Stimulated activated CD4-positive, alpha-beta T cell treated with anti-CD3 and anti-CD28 coated beads, TNF-alpha, amount 100 ng/mL, for 24 hours (primary cell): ENCODE data around the gene KRTAP10-8.
"Not testable (repeated sequence)": the region's sequence is repeated elsewhere in the genome, so short reads cannot be mapped to it uniquely, and the experiment has no call there.

Experiments
- DNase-seq, 3 experiments: peaks; one replicate each; pipeline ENCODE4 v3.0.0-alpha.2; 2020; ENCODE audit warnings: low read depth in 3 of 3

Gene KRTAP10-8

DNA sequence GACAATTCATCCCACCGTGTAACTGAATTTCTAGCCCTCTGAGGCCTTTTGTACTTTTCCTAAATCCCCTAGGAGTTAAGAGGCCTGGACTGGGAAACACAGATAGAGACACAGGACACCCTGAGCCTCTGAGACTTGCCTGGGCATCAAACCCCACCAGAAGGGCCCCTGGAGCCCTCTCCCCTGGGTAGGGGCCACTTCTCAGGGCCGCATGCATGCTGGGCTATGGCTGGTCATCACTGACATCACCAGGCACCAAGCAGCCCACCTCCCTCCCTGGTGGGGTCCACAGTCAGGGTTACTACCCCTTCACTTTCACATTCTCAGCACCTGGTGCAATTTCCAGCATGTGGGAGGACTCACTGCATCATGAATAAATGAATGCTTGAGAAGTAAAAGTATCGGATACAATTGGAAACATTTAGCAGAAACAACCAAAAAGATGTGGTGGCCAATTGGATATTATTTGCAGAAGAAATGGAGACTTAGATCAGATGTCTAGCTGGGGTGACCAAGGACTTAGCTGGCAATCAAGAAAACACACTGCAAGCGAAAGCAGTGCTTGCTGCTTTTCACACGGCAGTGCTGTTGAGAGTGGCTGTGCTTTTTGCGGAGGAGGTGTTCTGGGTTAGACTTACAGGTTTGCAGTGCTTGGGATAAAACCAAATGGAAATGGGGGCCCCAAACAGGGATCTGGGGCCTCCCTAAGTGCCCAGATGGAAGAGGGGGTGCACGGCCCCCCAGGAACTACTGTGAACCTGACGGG is 12.4 kb upstream of the KRTAP10-8 start:
- DNase-seq: no peak

DNA sequence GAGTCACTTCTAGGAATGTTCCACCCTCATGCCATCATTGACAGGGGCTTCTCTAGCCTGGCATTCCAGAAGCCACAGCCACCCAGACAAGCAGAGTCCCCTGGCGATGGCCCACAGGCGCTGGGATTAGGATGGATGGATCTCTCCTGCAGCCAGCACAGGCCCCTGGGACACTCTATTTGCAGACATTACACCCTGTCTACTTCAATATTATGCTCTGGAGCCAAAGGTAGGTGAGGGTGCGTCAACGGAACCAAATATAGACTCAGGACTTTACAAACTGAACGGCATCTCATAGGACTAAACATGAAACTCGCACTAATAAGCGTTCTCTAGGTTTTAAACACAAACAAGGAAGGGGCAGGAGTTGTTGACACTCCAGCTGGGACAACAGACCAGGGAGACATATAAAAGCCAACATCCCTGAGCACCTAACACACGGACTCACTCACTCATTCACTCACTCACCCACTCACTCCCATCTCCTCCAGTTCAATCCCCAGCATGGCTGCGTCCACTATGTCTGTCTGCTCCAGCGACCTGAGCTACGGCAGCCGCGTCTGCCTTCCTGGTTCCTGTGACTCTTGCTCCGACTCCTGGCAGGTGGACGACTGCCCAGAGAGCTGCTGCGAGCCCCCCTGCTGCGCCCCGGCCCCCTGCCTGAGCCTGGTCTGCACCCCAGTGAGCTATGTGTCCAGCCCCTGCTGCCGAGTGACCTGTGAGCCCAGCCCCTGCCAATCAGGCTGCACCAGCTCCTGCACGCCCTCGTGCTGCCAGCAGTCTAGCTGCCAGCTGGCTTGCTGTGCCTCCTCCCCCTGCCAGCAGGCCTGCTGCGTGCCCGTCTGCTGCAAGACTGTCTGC is 11.5 kb upstream of the KRTAP10-8 start, which contains the start of gene KRTAP10-7:
TSS of gene KRTAP10-7 (plus strand) at position 480 of the 861 bp plus-strand sequence. CDS start at position 505, 25 bp downstream.
- DNase-seq: not testable (repeated sequence)

DNA sequence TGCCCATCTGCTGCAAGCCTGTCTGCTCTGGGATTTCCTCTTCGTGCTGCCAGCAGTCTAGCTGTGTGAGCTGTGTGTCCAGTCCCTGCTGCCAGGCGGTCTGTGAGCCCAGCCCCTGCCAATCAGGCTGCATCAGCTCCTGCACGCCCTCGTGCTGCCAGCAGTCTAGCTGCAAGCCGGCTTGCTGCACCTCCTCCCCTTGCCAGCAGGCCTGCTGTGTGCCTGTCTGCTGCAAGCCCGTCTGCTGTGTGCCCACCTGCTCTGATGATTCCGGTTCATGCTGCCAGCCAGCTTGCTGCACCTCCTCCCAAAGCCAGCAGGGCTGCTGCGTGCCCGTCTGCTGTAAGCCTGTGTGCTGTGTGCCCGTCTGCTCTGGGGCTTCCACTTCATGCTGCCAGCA is 10.8 kb upstream of the KRTAP10-8 start:
- not testable (repeated sequence) for DNase-seq

DNA sequence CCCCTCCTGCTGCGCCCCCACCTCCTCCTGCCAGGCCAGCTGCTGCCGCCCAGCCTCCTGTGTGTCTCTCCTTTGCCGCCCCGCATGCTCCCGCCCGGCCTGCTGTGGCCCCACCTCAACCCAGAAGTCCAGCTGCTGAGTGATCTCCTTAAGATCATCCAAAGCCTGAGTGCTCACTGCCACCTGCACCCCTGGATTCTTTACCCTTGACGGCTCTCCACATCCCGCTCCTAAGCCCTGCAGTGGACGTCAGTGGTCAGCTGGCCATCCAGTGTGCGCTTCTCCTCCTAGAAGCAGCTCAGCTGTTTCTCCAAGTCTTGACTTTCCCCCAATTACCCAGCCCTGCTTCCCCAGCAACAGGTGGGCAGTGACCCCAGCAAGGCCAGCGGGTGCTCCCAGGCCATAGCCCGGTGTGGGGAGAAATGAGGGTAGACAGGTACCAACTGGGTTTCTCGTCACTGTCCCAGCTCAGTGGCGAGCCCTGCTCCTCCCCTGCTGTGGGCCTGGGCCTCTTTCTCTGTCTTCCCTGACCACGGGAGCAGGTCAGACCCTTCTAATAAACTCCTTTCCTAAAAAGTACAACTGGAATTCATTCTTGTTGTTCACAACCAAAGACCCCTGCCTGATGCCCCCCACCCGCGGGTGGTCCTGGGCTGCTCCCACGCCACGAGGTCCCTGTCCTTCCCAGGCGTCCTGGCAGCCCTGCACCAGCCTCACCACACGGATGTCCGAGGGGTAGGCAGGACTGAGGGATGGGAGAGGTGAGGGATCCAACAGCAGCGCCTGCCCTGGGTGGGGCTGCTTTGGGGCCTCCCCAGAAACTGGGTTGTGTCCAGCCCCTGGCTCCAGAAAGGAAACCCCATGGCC is 10.1 kb upstream of the KRTAP10-8 start:
- DNase-seq: no peak

DNA sequence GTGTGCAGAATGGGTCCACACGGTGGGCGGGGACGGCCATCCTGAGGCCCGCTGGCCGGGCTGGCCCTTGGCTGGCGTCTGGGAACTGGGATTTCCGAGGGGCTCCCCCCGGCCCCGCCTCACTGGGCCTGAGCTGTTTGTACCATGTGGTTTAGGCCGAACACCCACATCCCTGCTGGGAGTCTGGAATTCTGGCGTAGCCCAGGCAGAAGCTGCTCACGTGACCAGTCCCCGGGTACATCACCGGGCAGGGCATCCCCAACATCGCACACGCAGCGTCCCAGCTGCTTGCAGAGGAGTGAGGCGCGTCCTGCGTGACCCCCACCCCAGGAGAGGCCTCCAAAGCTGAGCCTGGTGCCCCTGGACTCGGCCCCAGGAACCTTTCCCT is 9.4 kb upstream of the KRTAP10-8 start:
- no peak for DNase-seq

DNA sequence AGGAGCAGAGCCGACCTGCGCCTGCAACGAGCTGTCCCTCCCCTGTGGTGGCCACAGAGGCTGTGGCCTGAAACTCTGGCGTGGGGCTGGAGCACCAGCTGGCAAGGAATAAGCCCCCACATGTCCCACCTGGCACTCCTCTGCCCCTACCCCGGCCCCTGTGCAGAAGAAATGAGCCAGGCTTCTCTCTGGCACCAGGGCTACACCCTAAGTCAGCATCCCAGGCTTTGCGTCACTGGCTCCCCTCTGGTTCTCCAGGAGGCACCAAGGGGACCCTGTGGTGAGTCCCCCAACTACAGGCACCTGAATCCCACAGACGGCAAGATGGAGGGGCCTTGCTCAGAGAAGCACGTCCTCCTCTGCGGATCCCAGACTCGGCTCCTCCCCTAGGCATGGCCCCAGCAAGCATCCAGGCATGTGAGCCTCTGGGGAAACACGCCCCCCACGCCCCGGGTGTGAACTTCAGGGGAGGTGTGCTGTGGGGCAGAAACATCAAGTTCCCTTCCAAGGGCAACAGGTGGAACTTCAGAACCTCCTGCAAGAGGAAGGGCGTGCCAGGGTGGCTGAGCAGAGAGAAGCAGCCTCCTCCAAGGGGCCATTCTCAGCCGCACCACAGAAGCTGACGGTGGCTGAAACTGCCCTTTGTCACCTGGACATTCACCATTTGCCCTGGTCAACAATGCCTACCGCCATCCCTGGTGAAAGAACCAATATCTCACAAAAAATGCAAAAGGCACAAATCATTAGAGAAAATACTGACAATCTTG is 8.6 kb upstream of the KRTAP10-8 start:
- no peak for DNase-seq

DNA sequence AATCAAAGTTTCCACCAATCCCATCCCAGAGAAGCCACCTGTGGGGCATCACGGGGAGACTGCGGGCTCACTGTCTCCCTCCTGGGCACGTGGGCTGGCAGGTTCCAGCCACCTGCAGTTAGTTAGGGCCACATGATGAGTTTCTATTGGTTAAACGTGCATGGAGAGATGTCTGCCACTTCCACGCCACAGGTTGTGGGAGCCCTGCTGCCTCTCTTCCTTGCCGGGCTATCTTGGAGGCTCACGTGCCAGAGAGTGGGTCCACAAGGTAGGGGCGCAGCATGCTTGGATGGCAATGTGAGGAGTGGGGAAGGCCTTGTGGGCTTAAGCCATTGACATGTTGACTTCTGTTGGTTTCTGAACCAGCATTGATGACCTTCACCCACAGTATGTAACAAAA is 8.0 kb upstream of the KRTAP10-8 start:
- no peak for DNase-seq

DNA sequence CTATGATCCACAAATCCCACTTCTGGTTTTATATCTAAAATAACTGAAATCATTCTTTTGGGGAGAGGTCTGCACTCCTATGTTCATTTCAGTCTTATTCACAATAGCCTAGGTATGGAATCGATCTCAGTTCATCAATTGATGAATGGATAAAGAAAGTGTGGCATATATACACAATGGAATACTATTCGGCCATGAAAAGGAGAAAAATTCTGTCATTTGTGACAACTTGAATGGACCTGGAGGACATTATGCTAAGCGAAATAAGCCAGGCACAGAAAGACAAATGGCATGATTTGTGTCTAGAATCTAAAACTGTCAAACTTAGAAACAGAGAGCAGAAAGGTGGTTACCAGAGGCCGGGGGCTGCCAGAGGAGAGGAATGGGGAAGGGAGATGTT is 5.4 kb upstream of the KRTAP10-8 start:
- DNase-seq: no peak

DNA sequence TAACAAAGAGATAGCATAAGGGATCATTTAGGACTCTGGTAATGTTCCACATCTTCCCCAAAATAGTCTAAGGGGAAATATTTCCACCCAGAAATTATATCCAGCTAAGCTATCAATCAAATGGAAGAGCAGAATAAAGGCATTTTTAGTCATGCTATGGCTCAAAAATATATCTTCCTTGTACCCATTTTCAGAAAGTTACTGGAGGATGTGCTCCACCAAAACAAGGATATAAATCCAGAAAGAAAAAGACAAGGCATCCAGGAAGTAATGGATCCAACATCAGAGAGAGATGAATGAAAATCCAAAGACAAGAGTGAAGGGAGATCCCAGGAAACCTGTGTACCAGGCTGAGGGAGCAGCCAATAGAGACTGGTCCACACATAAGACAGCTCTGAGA is 2.7 kb upstream of the KRTAP10-8 start:
- DNase-seq: no peak

DNA sequence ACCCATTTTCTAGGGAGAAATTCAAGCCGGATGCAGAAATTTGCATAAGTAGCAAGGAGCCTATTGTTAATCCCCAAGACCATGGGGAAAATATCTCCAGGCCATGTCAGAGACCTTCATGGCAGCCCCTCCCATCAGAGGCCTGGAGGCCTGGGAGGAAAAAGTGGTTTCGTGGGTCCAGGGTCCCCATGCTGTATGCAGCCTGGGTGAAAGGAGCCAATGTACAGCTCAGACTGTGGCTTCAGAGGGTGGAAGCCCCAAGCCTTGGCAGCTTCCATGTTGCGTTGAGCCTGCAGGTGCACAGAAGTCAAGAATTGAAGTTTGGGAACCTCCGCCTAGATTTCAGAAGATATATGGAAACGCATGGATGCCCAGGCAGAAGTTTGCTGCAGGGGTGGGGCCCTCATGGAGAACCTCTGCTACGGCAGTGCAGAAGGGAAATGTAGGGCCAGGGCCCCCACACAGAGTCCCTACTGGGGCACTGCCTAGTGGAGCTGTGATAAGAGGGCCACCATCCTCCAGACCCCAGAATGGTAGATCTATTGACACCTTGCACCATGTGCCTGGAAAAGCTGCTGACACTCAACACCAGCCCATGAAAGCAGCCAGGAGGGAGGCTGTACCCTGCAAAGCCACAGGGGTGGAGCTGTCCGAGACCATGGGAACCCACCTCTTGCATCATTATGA is 1.6 kb upstream of the KRTAP10-8 start:
- not testable (repeated sequence) for DNase-seq

DNA sequence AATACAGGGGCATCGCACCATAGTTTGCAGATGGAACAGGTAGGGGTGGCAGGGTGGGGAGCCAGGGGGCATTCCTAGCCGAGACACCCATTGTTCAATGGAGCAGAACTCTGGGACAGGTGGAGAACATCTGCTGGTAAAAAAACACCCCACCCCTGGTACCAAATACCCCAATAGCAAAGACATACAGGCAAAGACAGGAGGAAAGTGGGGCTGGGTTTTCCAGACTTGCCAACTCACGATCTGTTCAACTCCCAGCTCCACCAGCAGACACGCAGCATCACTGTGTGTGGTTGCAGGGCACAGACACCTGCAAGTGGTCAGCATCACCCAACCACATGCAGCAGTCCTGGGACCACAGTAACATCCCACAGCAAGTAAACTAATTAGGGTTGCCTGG is 328 bp upstream of the KRTAP10-8 start:
- no peak for DNase-seq

DNA sequence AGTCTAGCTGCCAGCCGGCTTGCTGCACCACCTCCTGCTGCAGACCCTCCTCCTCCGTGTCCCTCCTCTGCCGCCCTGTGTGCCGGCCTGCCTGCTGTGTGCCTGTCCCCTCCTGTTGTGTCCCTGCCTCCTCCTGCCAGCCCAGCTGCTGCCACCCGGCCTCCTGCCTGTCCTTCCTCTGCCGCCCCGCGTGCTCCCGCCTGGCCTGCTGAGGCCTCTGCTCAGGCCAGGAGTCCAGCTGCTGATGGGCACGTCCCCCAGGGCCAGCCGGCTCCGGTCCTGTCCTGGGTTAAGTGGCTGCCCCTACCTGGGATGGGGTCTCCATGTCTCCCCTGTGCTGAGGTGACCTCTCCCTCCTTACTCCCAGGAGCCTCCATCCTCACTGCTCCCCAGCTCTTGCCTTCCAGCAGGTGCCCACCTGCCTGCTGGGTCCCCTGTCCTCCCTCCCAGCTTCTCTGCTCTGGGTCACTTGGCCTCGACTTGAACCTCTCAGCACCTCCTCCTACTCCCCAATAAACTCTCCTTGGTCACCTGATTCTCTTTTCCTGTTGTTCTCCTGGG is 870 bp downstream of the KRTAP10-8 start:
- no peak for DNase-seq

DNA sequence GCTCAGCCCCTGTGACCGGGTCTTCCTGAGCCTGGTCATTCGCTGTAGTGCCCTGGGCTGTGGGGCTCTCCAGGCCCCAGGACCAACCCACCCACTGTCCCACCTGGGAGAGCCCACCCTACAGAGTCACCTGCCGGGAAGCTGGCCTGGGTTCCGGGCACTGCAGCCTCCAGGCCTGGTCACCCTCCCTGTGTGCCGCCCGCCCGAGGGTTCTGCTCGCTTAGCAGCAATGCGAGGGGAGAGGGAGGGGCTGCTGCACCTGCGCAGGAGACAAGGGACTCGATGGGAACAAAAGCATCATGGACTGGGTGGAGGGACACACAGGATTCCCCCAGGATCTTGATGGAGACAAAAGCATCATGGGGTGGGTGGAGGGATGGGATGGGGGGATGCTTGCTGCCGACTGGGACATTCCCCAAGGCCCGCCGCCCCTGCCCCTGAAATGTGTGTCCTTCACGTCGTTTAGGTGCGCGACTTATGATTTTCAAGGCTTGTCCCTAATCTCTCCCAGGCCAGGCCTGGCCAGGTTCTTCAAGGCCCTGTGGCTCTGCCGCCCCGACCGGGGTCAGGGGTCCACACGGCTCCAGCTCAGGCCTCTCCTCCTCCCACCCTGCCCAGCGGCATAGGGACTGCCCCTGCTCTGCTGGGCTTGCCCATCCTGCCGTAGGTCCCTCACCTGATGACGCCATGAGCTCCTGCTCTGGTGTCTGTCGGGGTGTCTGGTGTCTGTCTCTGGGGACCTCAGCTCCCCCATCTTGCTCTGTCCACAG is 1.7 kb downstream of the KRTAP10-8 start:
- DNase-seq: no peak

DNA sequence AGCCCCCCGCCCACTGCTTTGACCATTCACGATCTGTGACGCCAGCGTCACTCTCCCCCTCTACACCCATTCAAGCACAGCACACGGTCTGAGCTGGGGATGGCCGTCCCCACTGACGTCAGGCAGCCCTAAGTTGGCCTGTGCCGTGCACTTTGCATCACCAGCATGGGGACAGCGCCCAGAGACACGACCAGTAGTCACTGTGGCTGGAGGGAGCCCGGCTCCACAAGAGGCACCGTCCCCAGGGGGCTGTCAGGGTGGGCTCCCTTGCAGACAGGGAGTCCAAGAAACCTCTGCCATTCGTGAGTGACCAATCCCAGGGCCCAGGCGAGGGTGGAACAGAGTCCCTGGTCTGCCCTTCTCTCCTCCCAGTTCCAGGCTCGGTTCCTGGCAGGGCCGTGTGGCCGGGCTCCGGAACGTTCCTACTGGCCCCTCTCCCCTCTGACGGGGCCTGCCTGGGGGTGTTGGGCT is 2.3 kb downstream of the KRTAP10-8 start:
- no peak for DNase-seq

DNA sequence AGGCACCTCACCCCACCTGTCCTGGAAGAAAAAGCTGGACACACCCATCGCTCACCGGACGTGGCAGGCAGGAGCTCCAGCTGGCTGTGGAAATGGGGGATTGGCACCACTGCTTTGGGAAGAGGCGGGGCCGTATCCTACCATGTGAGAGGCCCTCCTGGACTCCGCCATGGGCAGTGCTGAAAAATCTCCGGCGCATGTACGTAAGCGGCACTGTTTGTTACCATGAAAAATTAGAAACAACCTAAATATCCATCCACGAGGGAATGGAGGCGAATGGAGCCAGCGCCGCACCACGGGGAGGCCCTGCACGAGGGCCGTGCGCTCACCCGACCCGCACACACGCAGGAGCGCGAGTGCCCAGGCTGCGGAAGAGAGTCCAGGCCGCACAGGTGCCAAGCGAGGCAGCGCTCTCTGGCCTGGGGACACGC is 3.1 kb downstream of the KRTAP10-8 start:
- no peak for DNase-seq

DNA sequence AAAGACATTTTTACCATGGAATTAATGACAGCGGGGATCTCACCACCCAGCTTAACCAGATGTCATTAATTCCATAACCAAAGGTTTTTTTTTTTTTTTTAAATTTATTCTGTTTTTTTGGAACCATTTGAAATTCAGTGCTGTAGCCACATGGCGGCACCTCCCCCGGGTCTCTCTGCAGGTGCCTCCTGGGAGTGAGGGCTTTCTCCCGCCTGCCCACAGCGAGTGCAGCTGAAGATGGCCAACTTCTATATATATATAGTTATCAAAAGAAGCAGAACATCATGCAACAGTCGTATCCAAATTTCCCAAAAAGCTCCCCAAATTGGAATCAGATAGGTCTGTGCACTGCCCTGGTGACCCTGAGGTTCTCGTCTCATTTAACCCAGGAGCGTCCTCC is 3.6 kb downstream of the KRTAP10-8 start:
- no peak for DNase-seq

DNA sequence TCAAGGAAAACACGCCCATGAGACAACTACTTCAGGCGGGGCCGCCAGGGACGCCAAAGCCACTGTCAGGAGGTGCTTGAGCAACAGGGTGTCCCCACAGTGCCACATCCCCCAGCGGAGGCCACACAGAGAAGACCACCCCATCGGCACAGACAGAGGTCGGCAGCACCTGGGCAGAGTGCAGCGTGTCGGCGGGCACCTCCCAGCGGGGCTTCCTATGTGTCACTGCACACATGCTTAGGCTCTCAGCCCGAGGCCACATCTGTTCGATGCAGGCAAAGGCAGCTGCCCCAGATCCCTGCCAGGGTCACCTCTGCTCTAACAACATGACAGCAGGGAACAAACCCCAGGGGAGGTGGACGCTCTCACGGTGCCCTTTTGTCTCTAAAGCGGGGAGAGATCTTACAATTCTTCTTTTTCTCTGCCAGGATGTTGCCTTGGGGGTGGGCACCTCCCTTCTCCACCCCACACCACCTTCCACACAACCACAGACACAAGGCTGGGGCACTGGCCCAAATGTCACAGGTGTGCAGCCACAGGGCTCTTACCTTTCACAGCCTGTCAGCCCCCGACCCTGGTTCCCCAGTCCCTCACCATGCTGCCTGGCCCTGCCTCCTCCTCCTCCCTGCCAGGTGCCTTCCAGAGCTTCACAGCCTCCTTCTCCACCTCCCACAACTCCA is 4.2 kb downstream of the KRTAP10-8 start:
- DNase-seq: no peak

DNA sequence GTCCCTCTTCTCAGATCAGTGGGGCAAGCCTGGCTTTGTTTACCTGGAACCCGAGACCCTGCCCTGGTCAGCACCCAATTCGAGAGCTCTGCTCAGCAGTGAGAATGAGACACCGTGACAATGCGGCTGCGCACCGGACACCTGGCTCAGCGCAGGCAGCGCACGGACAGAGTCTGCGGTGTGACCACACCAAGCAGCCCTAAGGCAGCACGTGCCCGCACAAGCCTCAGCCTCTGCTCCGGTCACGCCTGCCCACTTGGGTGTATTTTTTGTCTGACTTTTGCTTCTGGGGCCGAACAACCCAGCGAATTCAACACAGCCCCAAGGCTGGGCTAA is 4.7 kb downstream of the KRTAP10-8 start:
- DNase-seq: no peak

DNA sequence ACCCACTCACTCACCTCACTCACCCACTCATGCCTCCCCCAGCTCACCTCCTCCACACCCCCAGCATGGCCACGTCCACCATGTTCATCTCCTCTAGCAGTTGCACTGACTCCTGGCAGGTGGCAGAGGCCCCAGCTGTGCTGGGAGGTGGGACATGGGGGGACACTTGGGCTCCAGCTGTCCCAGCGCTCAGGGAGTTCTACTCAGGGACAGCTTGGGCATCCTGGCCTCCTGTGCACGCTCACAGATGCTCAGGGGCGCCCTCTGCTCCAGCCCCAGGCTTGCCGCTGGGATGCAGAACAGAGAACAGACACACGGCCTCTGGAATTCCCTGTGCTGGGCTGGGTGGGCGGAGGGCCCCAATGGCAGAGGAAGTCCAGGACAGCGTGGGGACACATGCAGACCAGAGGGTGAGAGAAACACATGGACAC is 5.2 kb downstream of the KRTAP10-8 start:
- no peak for DNase-seq
